ENCODE data around the gene MAPK14.

- TF ChIP-seq POLR2AphosphoS5 (IDR thresholded peaks at IDR 0.05; ENCODE audit: borderline replicate concordance, low read depth, low read length), result no peak
- TF ChIP-seq EZH2 (IDR thresholded peaks at IDR 0.05), result no peak
Observed at GRCh38 chr6:36018339-36018738, 9.3 kb upstream of the MAPK14 start.

All from SK-N-MC (cell line).